A549 (cell line): Measurements from ENCODE around the gene OR8G1.

ENCODE experiments used
- CEBPB ChIP-seq, 2 experiments: fragments of >200 bp in 1 of 2; sonication (Bioruptor Twin) in 1 of 2; formaldehyde crosslinking in 1 of 2; IDR thresholded peaks; 2 replicates each; pipeline ENCODE4 v1.6.1; 2012 to 2016
- TF ChIP-seq, protein P1 (sequence below): fragments of >200 bp; sonication (Bioruptor Twin); formaldehyde crosslinking; IDR thresholded peaks from 3 replicates; pipeline ENCODE4 v1.5.1; 2016

DNA sequence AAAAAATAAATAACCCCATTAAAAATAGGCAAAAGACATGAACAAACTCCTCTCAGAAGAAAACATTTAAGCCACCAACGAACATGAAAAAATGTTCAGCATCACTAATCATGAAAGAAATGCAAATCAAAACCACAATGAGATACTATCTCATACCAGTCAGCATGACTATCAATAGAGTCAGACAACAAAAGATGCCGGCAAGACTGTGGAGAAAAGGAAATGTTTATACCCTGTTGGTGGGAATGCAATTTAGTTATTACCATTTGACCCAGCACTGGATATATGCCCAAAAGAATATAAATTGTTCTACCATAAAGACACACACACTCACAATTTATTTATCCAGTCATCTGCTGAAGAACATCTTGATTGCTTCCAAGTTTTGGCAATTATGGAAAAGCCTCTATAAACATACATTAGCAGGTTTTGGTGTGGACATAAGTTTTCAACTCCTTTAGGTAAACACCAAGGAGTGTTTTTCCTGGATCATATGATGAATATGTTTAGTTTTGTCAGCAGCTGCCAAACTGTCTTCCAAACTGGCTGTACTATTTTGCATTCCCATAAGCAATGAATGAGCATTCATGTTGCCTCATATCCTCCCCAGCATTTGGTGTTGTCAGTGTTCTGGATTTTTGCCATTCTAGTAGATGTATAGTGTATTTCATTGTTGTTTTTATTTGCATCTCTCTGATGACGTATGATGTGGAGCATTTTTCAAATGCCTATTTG lies 44.9 kb downstream of the OR8G1 start:
- TF ChIP-seq, protein P1, sequence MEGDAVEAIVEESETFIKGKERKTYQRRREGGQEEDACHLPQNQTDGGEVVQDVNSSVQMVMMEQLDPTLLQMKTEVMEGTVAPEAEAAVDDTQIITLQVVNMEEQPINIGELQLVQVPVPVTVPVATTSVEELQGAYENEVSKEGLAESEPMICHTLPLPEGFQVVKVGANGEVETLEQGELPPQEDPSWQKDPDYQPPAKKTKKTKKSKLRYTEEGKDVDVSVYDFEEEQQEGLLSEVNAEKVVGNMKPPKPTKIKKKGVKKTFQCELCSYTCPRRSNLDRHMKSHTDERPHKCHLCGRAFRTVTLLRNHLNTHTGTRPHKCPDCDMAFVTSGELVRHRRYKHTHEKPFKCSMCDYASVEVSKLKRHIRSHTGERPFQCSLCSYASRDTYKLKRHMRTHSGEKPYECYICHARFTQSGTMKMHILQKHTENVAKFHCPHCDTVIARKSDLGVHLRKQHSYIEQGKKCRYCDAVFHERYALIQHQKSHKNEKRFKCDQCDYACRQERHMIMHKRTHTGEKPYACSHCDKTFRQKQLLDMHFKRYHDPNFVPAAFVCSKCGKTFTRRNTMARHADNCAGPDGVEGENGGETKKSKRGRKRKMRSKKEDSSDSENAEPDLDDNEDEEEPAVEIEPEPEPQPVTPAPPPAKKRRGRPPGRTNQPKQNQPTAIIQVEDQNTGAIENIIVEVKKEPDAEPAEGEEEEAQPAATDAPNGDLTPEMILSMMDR: no peak
- no peak for TF ChIP-seq CEBPB (IDR thresholded peaks at IDR 0.05)
